Testis (tissue), 3 donors: ENCODE results near the gene BTRC. TPM values are rescaled to one million over a fixed set of nuclear protein-coding genes. Genes with fewer than 3 reads are reported as not detected.

ENCODE experiments used
- DNase-seq: peaks from one replicate; pipeline ENCODE4 v3.0.0-alpha.2; 2019
- H3K27ac ChIP-seq, 2 donors: fragments of 200-600 bp; sonication (generic); one replicate each; pipeline ENCODE4 v1.5.1; 2019
- H3K27me3 ChIP-seq: fragments of 200-600 bp; sonication (generic); one replicate; pipeline ENCODE4 v1.5.1; 2019
- H3K36me3 ChIP-seq: fragments of 200-600 bp; sonication (generic); one replicate; pipeline ENCODE4 v1.5.1; 2017; ENCODE audit warnings: low read depth; ENCODE audit errors: missing control alignments
- H3K4me1 ChIP-seq: fragments of 200-600 bp; sonication (generic); one replicate; pipeline ENCODE4 v1.5.1; 2019
- H3K4me3 ChIP-seq, 2 donors: fragments of 200-600 bp; sonication (generic); one replicate each; pipeline ENCODE4 v1.5.1; 2017 to 2019
- H3K9me3 ChIP-seq: fragments of 200-600 bp; sonication (generic); one replicate; pipeline ENCODE4 v1.5.1; 2017
- POLR2A ChIP-seq: fragments of 450-650 bp; IDR thresholded peaks from one replicate; pipeline ENCODE4 v1.6.1; 2017; ENCODE audit warnings: antibody characterized with exemption, mild to moderate bottlenecking, moderate library complexity
- WGBS, 2 donors: methylation state at CpG; one replicate each; pipeline ENCODE4 v1.1.5; 2018; 5-methylcytosine and 5-hydroxymethylcytosine counted together
- intact Hi-C: fragments of 100-400 bp; cut with DNase I; formaldehyde crosslinking; loops from one replicate; pipeline ENCODE4 v1.15.1; 2023; ENCODE audit warnings: low total_unique reads
- polyA plus RNA-seq: library from polyadenylated mRNA; stranded (reverse); fragments of 350-450 nt; fragmentation: Illumina TruSeq; extraction: RNeasy Lipid Tissue Mini Kit (QIAGEN cat#74804); gene quantifications from one replicate; pipeline ENCODE4 v1.2.3, GENCODE V29; 2014; ENCODE audit warnings: low read depth, low replicate concordance; ENCODE audit not compliant: insufficient read depth
- total RNA-seq, 2 donors: library from RNA; depleted of rRNA; stranded (reverse); fragments of >200 nt; gene quantifications; one replicate each; pipeline ENCODE4 v1.2.3, GENCODE V29; 2016
- TF ChIP-seq, protein P1 (sequence below), 3 experiments: fragments of 450-650 bp in 2 of 3; fragments of 200-600 bp in 1 of 3; sonication (generic) in 1 of 3; IDR thresholded peaks; one replicate each; pipeline ENCODE4 v1.5.1; 2016 to 2019; ENCODE audit warnings: antibody characterized with exemption in 3 of 3, mild to moderate bottlenecking in 2 of 3, moderate library complexity in 1 of 3

BTRC gene
- total and polyA plus RNA-seq, 3 donors from 2014 or later = 40.0 to 43.8 (median 41.0) TPM

DNA sequence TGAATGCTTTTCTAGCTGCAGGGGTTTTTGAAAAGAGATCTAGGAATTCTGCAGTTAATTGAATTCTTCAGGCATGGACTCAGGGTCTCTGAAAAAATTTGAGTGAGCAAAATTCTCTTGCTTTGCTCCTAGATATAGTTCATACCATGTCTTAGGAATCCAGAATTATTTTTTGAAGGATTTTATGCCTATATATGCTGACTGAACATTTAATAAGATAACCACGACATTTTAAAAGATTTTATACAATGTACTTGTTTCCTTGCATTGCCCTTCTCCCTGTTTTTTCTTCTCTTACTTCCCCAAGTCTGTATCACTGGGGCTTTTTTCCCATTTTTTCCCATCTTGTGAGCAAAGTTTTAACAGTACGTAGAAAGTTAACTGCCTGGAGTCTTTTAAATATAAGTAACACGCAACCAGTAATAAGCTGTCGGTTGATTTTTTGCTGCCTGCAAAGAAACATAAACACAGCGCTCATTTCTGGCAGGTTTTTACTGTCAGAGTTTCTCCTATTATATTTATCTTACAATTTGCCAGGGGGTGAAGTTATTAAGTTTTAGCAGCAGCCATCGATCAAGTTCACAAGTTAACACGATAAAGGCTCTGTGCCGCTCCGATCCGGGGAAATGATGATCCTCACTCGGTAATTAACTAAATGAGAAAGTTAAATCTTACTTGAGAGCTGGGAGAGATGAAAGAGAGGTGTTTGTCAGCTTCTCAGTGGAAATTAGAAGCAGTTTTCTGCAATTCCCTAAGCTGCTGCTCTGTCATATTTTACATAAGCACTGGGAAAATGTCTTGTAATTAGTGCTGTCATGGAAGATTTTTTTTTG is 153.1 kb downstream of the BTRC start:
- H3K36me3 ChIP-seq = no peaks in the 10 kb centered on the region
- H3K27me3 ChIP-seq = no peaks in the 10 kb centered on the region
- no peak for DNase-seq
- H3K4me3 ChIP-seq = no peak overlapping the region
- 70 to 75% methylated on average over 11 of the region's 11 CpGs for WGBS, 2 donors
- no peaks in the 10 kb centered on the region for H3K4me1 ChIP-seq
- intact Hi-C loops = no loop called here
- TF ChIP-seq, protein P1, sequence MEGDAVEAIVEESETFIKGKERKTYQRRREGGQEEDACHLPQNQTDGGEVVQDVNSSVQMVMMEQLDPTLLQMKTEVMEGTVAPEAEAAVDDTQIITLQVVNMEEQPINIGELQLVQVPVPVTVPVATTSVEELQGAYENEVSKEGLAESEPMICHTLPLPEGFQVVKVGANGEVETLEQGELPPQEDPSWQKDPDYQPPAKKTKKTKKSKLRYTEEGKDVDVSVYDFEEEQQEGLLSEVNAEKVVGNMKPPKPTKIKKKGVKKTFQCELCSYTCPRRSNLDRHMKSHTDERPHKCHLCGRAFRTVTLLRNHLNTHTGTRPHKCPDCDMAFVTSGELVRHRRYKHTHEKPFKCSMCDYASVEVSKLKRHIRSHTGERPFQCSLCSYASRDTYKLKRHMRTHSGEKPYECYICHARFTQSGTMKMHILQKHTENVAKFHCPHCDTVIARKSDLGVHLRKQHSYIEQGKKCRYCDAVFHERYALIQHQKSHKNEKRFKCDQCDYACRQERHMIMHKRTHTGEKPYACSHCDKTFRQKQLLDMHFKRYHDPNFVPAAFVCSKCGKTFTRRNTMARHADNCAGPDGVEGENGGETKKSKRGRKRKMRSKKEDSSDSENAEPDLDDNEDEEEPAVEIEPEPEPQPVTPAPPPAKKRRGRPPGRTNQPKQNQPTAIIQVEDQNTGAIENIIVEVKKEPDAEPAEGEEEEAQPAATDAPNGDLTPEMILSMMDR (IDR thresholded peaks at IDR 0.05) = no peak
- TF ChIP-seq POLR2A = no peak
- H3K27ac ChIP-seq = no peak overlapping the region
- no peaks in the 10 kb centered on the region for H3K9me3 ChIP-seq

DNA sequence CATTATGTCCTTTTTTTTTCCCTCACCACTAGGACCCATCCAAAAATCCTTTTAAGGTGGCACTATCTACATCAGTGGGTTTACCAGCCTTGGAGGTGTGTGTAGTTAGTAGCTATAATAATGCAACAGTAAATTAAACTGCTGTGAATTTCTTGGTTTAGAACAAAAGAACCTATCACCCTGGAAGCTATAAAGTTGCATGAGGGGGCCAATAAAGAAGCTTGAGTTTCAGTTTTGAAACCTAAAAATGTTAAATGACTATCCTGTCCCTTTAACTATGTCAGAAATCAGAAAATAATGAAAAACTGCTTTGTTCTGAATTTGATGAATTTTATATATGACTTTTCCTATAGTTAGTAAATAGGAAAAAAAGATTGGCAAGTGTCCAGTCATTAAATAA is 153.9 kb downstream of the BTRC start:
- H3K4me1 ChIP-seq = no peaks in the 10 kb centered on the region
- no peaks in the 10 kb centered on the region for H3K27me3 ChIP-seq
- intact Hi-C loops = no loop called here

DNA sequence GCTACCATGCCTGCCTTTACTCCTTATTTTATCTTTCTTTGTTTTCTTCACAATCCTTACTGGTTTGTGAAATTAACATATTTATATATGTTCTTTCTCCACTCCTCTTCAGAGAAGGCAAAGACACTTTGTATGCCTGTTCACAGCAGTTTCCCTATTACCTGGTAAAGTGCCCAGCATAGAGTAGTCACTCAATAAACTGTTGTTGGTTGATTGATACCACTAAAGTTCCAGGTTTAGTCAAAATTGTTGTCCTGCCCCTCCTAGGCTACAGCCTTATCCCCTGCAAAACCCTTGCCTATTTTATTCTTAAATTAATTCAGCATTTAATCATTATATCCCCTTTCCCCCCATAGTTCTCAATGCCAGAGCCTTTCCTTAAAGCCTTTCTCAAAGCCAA is 158.0 kb downstream of the BTRC start:
- Histone ChIP-seq H3K36me3 (no peaks in the 10 kb centered on the region), H3K4me3 (no peak overlapping the region), H3K27ac (no peak overlapping the region), H3K27me3 (no peaks in the 10 kb centered on the region), H3K9me3 (no peaks in the 10 kb centered on the region), H3K4me1 (no peaks in the 10 kb centered on the region)
- DNase-seq = no peak
- no peak for TF ChIP-seq POLR2A
- TF ChIP-seq, protein P1 (IDR thresholded peaks at IDR 0.05) = no peak
- intact Hi-C loops = no loop called here

More for the DNA sequence above, 153.9 kb downstream of the BTRC start:
- H3K27ac ChIP-seq = no peak overlapping the region
- DNase-seq = no peak
- H3K9me3 ChIP-seq = no peaks in the 10 kb centered on the region
- no peak for TF ChIP-seq POLR2A
- TF ChIP-seq, protein P1 (IDR thresholded peaks at IDR 0.05) = no peak
- no peak overlapping the region for H3K4me3 ChIP-seq
- H3K36me3 ChIP-seq = no peaks in the 10 kb centered on the region

DNA sequence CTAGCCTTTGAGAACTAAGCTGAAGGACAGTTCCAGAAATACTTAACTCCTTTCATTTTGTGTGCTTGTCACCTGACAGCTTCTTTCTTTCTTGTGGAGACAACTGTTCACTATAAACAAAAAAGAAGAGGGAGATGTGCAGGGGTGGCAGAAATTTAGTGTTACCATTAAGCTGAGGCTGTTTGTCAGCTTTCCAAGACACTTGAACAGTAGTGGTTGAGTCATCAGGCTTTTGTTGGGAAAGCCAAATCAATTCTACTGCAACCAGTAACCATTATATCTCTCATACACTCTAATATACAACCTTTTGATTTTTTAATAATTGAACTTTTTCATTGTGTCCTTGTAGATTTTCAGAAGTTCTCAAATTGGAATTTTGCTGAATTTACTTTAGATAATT is 158.8 kb downstream of the BTRC start:
- no peaks in the 10 kb centered on the region for H3K9me3 ChIP-seq
- H3K27me3 ChIP-seq = no peaks in the 10 kb centered on the region
- no peak overlapping the region for H3K4me3 ChIP-seq
- H3K27ac ChIP-seq = no peak overlapping the region
- H3K36me3 ChIP-seq = no peaks in the 10 kb centered on the region
- intact Hi-C loops = no loop called here
- TF ChIP-seq POLR2A = no peak
- TF ChIP-seq, protein P1 (IDR thresholded peaks at IDR 0.05) = no peak
- H3K4me1 ChIP-seq = no peaks in the 10 kb centered on the region
- DNase-seq = no peak

DNA sequence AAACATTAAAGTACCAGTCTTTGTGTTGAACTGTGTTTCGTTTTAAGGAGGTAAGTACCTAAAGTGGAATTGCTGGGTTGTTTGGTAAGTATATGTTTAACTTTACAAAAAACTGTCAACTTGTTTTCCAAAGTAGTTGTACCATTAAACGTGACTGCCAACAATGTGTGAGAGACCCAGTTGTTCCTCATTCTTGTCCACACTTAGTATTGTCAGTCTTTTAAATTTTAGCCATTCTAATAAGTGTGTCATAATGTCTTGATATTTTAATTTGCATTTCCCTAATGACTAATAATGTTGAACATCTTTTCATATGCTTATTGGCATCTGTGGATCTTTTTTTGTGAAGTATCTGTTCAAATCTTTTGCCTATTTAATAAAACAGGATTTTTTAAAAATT is 159.8 kb downstream of the BTRC start:
- no peak for DNase-seq
- no peak overlapping the region for H3K4me3 ChIP-seq
- TF ChIP-seq POLR2A = no peak
- no peak overlapping the region for H3K27ac ChIP-seq
- H3K27me3 ChIP-seq = no peaks in the 10 kb centered on the region
- H3K9me3 ChIP-seq = no peaks in the 10 kb centered on the region
- no peaks in the 10 kb centered on the region for H3K4me1 ChIP-seq
- no peaks in the 10 kb centered on the region for H3K36me3 ChIP-seq
- intact Hi-C loops = no loop called here
- WGBS, 2 donors = 93 to 95% methylated on average over 2 of the region's 2 CpGs
